ENCODE measurements around the gene GHRH. TPM values are rescaled to one million over a fixed set of nuclear protein-coding genes. Genes with fewer than 3 reads are reported as not detected.

Gene GHRH
- total RNA-seq, 4 donors from 2014 or later = not detected

DNA sequence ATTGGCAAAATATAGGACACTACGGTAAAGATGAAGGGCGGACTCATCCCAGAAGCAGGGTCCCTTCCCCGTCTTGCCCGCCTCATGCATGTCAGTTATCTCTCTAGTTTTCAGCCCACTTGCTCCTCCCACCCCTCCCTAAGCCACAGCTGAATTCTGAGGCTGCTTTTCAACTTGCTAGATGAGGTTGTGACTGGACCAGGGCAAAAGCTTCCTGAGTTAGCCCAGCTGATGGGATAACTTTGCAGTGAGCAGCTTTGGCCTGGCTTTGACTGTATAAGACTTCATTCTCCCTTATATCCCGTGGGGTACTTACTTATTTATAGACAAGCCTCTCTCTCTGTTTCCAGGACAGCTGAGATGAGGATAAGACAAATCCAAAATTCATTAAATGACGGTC lies 23.2 kb downstream of the GHRH start:
- TF ChIP-seq, protein P1, sequence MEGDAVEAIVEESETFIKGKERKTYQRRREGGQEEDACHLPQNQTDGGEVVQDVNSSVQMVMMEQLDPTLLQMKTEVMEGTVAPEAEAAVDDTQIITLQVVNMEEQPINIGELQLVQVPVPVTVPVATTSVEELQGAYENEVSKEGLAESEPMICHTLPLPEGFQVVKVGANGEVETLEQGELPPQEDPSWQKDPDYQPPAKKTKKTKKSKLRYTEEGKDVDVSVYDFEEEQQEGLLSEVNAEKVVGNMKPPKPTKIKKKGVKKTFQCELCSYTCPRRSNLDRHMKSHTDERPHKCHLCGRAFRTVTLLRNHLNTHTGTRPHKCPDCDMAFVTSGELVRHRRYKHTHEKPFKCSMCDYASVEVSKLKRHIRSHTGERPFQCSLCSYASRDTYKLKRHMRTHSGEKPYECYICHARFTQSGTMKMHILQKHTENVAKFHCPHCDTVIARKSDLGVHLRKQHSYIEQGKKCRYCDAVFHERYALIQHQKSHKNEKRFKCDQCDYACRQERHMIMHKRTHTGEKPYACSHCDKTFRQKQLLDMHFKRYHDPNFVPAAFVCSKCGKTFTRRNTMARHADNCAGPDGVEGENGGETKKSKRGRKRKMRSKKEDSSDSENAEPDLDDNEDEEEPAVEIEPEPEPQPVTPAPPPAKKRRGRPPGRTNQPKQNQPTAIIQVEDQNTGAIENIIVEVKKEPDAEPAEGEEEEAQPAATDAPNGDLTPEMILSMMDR (IDR thresholded peaks at IDR 0.05) = no peak
- TF ChIP-seq POLR2A (IDR thresholded peaks at IDR 0.05) = no peak
- Histone ChIP-seq H3K4me1 (peaks cover 0 to 66% (median 15%) of the 10 kb centered on the region in 3 donors), H3K36me3 (peaks cover 38 to 100% (median 43%) of the 10 kb centered on the region in 3 donors), H3K27me3 (no peaks in the 10 kb centered on the region), H3K4me3 (no peak overlapping the region), H3K27ac (peak overlapping the region in 1 of 4 donors; percentile 56), H3K9me3 (no peaks in the 10 kb centered on the region)
- intact Hi-C loops (cut with DNase I) = no loop called here
- DNase-seq = no peak
- 79 to 90% methylated on average over 6 of the region's 6 CpGs for WGBS, 2 donors

DNA sequence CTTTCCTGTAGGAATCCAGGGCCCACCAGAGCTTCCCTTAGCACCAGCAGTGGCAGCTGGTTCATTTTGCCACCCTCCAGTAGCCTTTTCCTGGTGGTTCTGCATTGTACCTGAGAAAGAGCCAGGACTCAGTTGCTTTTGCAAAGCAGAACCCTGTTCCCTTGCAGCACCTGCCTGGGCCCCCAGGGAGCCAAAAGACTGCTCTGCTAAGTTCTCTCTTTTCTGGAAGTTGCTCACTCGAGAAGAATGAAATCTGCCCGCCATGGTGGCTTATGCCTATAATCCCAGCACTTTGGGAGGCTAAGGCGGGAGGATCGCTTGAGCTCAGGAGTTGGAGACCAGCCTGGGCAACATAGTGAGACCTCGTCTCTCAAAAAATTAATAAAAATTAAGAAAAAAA lies 24.0 kb downstream of the GHRH start:
- Histone ChIP-seq H3K27me3 (no peaks in the 10 kb centered on the region), H3K4me3 (no peak overlapping the region), H3K4me1 (peaks cover 0 to 59% (median 11%) of the 10 kb centered on the region in 3 donors), H3K27ac (no peak overlapping the region), H3K36me3 (peaks cover 41 to 100% (median 43%) of the 10 kb centered on the region in 3 donors), H3K9me3 (no peaks in the 10 kb centered on the region)
- 86 to 99% methylated on average over 4 to 5 of the region's 5 CpGs for WGBS, 2 donors
- TF ChIP-seq POLR2A (IDR thresholded peaks at IDR 0.05) = no peak
- TF ChIP-seq, protein P1 (IDR thresholded peaks at IDR 0.05) = no peak
- DNase-seq = no peak
- intact Hi-C loops (cut with DNase I) = no loop called here

DNA sequence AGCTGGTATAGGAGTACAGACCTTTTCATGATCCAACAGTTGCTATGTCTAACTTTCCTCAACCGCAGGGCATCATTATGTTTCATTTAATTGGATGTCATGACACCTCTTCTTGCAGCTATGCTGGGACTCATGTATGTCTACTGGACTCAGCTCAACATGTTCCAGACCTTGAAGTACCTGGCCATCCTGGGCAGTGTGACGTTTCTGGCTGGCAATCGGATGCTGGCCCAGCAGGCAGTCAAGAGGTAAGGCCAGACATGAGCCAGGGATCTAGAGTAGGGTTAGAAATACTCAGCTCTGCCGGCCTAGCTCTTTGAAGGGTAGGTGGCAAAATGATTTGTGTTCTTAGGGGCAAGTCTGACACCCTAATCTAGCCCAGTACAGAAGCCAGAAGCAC lies 25.2 kb downstream of the GHRH start:
- Histone ChIP-seq H3K9me3 (no peaks in the 10 kb centered on the region), H3K36me3 (peaks cover 34 to 100% (median 47%) of the 10 kb centered on the region in 3 donors), H3K4me1 (peaks cover 0 to 47% (median 6%) of the 10 kb centered on the region in 3 donors), H3K27me3 (no peaks in the 10 kb centered on the region), H3K4me3 (no peak overlapping the region), H3K27ac (no peak overlapping the region)
- no peak for DNase-seq
- intact Hi-C loops (cut with DNase I) = no loop called here
- TF ChIP-seq, protein P1 (IDR thresholded peaks at IDR 0.05) = no peak
- TF ChIP-seq POLR2A (IDR thresholded peaks at IDR 0.05) = no peak
- 87 to 88% methylated on average over 4 of the region's 4 CpGs for WGBS, 2 donors

DNA sequence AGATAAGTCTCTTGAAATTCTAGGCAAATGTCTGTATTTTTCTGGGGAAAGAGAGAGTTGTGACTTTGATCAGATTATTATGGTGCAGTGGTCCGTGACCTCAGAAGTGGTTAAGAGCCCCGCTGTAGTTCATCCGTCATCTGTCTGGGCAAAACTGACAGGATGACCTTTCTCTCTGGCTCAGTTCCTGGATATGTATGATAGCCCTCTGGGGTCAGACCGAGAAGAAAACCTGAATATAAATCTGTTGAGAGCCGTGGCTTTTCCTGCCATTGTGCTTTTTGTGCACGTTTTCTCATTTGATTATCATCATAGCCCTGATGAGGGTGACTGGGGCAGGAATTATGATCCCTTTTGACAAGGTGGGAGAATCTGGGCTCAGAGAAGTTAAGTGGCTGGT lies 26.5 kb downstream of the GHRH start:
- H3K27ac ChIP-seq = no peak overlapping the region
- no peaks in the 10 kb centered on the region for H3K27me3 ChIP-seq
- no peak overlapping the region for H3K4me3 ChIP-seq
- intact Hi-C loops (cut with DNase I) = no loop called here
- DNase-seq = no peak
- H3K4me1 ChIP-seq = peaks cover 0 to 46% (median 5%) of the 10 kb centered on the region in 3 donors
- no peaks in the 10 kb centered on the region for H3K9me3 ChIP-seq
- peaks cover 39 to 100% (median 59%) of the 10 kb centered on the region in 3 donors for H3K36me3 ChIP-seq
- TF ChIP-seq, protein P1 (IDR thresholded peaks at IDR 0.05) = no peak
- TF ChIP-seq POLR2A (IDR thresholded peaks at IDR 0.05) = no peak
- WGBS, 2 donors = 61 to 69% methylated on average over 6 of the region's 6 CpGs

DNA sequence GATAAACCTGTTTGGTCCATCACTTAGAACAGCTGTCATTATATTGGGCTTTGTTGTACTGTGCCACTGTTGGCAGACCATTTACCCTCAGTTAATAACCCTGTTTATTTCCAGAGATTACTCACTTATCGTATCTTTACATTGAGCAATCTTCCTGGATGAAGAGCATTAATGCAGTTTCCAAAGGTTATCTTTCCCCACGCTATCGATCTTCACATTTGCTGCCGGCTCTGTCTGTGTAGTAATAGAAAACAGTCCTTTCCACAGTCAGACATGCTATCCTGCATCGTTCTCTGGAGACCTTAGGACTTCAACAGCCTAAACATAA lies 27.4 kb downstream of the GHRH start:
- Histone ChIP-seq H3K36me3 (peaks cover 40 to 100% (median 67%) of the 10 kb centered on the region in 3 donors), H3K4me1 (peaks cover 0 to 46% (median 12%) of the 10 kb centered on the region in 3 donors), H3K27ac (no peak overlapping the region), H3K4me3 (no peak overlapping the region), H3K27me3 (no peaks in the 10 kb centered on the region), H3K9me3 (no peaks in the 10 kb centered on the region)
- no peak for TF ChIP-seq POLR2A (IDR thresholded peaks at IDR 0.05)
- TF ChIP-seq, protein P1 (IDR thresholded peaks at IDR 0.05) = no peak
- intact Hi-C loops (cut with DNase I) = no loop called here
- DNase-seq = no peak
- WGBS, 2 donors = 50 to 63% methylated on average over 5 of the region's 5 CpGs
